GM11168 (cell line): ENCODE data around the gene CEP85L.

ENCODE experiments used
- in situ Hi-C: fragments of 300-500 bp; cut with MboI; formaldehyde crosslinking; loops from one replicate; pipeline ENCODE4 v1.12.0; 2022; ENCODE audit warnings: low sequenced_read_pairs; ENCODE audit not compliant: unreplicated experiment

CEP85L gene

GRCh38 chr6:118630923-118631322 is 20.5 kb downstream of the CEP85L start:
- in situ Hi-C loops, result no loop called here

- in situ Hi-C loops, result no loop called here
Measured at GRCh38 chr6:118630067-118630466, 21.3 kb downstream of the CEP85L start.

DNA sequence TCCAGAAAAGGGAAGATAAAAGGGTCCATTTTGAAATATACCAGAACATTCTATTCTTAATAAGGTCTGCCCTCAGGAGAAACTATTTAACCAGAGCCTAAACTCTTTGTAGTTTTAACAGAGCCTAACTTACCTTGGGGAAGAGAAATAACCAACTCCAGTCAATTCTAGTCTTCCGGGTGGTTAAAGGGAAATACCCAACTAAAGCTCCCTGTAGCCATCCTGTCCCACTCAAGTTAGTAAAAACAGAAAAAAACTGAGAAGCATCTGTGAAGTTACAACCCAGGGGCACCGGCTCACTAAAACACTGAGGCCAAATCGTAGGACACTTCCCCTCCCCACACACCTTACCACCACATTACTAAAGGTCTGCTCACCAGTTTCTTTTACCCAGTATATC is 23.7 kb downstream of the CEP85L start:
- in situ Hi-C loops, result no loop called here

- in situ Hi-C loops, result no loop called here
Measured at GRCh38 chr6:118625833-118626232, 25.6 kb downstream of the CEP85L start.

- in situ Hi-C loops, result no loop called here
Measured at GRCh38 chr6:118621799-118622470, 29.5 kb downstream of the CEP85L start.

GRCh38 chr6:118620202-118620601 is 31.2 kb downstream of the CEP85L start:
- in situ Hi-C loops, result no loop called here

DNA sequence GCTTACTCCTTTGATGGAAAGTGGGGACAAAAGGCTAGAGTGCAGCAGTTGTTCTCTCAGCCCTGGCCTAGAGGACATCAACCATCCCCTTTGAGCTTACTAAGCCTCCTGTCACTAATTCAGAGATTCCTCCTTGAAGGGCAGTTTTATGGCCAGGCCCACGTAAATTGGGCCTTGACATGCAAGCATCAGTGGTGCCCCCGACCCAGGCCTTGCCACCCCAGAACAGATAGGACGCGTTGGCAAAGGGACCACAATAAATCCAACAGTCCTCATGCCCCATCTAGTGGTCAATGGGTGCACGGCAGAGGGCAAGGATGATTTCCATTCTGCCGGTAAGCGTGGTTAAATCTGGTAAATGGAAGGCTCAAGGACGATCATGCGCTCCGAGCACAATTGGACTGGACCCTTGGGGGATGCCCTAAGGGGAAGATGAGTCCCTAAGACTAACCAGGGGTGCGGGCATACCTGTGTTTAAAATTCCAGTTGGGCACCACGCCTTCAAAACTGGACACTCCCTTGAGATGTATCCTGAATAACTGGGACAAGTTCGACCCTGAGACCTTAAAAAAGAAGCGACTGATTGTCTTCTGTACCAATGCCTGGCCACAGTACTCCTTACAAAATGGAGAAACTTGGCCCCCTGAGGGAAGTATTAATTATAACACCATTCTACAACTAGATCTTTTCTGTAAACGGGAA is 32.6 kb downstream of the CEP85L start:
- in situ Hi-C loops, result no loop called here

DNA sequence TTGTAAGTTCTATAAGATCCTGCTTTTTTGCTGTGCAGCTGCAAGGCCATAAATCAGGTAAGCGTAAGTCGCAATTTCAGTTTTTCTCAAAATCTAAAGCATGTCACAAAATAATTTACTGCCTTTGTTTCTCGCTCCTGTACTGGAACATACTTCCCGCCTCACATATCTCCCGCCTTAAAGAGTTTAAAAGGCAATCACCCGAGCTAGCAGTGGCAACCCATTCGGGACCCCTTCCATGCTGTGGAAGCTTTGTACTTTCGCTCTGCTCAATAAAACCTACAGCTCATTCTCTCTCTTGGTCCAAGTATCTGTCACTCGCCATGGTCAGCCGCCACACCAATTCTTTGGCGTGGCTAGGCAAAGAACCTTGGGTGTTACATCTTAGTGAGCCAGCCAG is 34.0 kb downstream of the CEP85L start:
- in situ Hi-C loops, result no loop called here

- in situ Hi-C loops, result no loop called here
Measured at GRCh38 chr6:118611334-118611733, 40.1 kb downstream of the CEP85L start.

DNA sequence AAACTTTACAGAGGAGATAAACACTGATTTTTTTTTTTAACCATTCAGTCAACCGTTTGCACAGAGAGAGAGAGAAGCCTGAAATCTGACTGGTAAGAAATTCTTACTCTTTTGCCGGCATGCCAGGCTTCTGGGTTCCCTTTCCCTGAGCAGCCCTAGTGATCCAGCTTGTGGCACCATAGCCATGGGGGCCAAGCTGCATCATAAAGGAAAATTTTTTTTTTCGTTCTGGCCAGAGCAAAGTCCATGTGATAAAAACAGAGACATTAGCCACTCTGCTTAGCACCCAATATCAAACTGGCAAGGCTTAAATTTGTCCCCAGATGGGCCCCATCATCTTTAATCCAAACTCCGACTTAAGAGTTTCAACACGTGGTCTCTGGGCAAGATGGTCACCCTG is 44.5 kb downstream of the CEP85L start:
- in situ Hi-C loops, result no loop called here

DNA sequence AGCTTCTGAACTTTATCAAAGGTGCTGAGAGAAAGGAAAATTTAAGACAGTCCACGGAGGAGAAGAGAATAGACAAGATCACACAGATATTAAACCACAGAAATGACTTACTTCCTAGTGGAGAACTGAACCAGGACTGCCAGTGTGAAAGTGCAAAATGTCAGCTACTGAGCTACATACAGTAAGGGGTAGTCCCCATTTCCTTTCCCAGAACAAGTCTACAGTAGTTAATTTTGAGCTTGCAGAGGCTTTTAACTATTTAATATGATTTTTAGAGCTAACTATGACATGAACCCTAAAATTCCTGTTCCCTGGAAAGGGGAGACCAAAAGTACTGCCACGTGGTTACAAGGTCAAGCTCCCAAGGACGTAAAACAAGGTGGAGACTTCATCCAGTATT is 45.1 kb downstream of the CEP85L start:
- in situ Hi-C loops, result no loop called here

DNA sequence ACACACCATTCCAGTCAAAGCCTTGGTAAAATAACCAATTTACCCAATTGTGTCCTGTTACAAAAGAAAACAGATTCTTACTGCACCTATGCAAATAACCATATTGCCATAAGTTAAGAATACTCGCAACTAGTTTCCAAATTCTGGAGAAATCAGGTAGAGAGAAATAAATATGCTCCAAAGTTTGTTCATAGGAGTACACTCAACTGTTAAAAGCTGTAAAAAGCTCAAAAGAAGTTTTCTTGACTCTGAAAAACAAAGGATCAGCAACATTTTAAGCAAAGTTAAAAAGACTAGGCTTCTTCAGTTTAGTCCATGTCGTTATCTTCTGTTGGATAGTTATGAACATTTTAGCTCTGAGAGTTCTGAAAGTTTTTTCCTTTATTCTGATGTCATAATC is 48.0 kb downstream of the CEP85L start:
- in situ Hi-C loops, result no loop called here

- in situ Hi-C loops, result no loop called here
Measured at GRCh38 chr6:118602300-118602699, 49.1 kb downstream of the CEP85L start.

DNA sequence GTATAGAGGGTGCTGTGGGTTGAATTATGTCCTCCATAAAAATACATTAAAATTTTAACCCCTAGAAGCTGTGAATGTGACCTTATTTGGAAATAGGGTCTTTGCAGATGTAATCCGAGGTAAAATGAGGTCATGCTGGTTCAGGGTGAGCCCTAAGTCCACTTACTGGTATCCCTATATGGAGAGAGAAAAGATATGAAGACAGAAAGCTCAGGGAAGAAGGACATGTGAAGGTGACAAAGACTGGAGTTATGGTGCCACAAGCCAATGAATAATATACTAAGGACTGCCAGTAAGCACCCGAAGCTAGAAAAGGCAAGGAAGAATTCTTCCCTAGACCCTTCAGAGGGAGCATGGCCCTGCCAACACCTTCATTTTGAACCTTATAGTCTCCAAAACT is 53.1 kb downstream of the CEP85L start:
- in situ Hi-C loops, result no loop called here

DNA sequence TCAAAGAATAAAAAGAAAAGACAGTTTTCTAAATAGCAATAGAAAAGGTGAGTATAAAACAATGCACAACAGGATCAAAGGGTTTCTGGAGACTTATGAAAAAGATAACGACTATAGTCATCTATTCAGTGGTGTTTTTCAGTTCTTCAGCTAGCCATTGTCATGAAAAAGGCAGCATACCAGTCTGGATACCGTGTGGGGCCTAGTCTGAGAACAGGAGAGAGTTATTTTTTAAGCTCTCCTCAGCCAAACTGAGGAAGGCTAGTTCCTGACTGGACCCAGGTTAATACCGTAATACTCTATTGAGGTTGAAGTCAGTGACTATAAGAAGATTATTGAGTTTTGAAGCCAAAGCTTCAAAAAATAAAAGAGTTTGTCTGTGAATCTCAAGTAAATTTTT is 53.8 kb downstream of the CEP85L start:
- in situ Hi-C loops, result no loop called here

- in situ Hi-C loops, result no loop called here
Measured at GRCh38 chr6:118596774-118597320, 54.5 kb downstream of the CEP85L start.

- in situ Hi-C loops, result no loop called here
Measured at GRCh38 chr6:118594877-118595276, 56.5 kb downstream of the CEP85L start.

GRCh38 chr6:118591897-118592296 is 59.5 kb downstream of the CEP85L start:
- in situ Hi-C loops, result no loop called here

DNA sequence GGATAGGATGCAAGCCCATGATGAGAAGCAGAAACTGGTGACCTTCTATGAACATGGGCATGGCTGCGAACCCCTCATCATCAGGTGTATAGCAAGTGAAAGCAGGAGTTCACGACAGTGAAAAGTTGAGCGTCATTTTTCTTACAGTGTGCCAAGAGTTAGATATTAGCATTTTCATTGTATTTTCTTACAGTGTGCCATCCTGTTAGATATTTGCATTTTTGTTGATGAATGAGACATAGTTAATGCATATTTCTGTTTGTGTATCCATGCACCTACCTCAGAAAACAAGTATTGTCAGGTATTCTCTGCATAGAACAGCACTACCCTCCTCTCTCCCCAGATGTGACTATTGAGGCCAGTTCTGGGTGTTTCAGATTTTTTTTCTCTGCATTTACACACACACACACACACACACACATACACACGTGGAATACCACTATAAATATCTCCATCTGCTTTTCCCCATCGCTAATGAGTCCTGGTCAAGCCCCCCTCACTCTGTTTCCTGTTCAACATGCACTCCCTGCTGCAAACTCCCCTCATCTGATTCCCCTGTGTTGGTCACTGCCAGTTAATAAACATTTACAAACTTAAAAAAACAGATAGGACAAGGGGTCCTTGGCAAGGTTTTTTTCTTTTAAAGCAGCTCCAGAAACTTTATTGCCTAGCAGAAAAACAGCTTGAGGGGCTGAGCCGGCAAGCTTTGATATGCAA is 61.6 kb downstream of the CEP85L start:
- in situ Hi-C loops, result no loop called here

- in situ Hi-C loops, result no loop called here
Measured at GRCh38 chr6:118589186-118589585, 62.2 kb downstream of the CEP85L start.

GRCh38 chr6:118588626-118589025 is 62.8 kb downstream of the CEP85L start:
- in situ Hi-C loops, result no loop called here
